C4-2B (cell line): Measurements from ENCODE around the gene SDR39U1.

ENCODE experiments used
- ZFX ChIP-seq: fragments of 450-650 bp; IDR thresholded peaks from 2 replicates; pipeline ENCODE4 v1.6.1; 2017
- TF ChIP-seq, protein P1 (sequence below): fragments of 450-650 bp; conservative IDR thresholded peaks from 2 replicates; pipeline ENCODE4 v1.5.1; 2017; ENCODE audit warnings: mild to moderate bottlenecking

GRCh38 chr14:24428628-24429394 lies 13.8 kb downstream of the SDR39U1 start:
- TF ChIP-seq, protein P1, sequence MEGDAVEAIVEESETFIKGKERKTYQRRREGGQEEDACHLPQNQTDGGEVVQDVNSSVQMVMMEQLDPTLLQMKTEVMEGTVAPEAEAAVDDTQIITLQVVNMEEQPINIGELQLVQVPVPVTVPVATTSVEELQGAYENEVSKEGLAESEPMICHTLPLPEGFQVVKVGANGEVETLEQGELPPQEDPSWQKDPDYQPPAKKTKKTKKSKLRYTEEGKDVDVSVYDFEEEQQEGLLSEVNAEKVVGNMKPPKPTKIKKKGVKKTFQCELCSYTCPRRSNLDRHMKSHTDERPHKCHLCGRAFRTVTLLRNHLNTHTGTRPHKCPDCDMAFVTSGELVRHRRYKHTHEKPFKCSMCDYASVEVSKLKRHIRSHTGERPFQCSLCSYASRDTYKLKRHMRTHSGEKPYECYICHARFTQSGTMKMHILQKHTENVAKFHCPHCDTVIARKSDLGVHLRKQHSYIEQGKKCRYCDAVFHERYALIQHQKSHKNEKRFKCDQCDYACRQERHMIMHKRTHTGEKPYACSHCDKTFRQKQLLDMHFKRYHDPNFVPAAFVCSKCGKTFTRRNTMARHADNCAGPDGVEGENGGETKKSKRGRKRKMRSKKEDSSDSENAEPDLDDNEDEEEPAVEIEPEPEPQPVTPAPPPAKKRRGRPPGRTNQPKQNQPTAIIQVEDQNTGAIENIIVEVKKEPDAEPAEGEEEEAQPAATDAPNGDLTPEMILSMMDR: no peak
- TF ChIP-seq ZFX: no peak
